ENCODE data around the gene PCOLCE2.

Gene PCOLCE2

DNA sequence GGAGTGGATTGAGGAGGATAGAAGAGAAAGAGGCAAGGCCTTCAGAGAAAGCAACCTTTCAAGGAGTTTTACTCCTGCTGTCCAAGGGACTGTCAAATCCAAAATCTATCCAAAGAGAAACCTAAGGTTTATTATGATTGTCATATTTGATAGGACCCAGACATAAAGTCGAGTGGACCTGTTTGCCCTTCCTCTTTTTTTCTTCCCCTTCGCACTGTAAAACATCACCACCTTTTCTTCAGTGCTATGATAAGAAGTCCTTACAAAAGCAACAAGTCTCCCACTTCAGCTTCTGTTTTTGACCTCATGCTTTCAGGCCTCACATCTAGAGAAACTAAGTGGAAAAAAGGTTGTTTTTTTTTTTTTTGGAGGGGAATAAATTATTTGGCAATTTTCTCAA, 92.1 kb downstream of the PCOLCE2 start:
- no peak for TF ChIP-seq POU6F1 (CRISPR knock-in tag; IDR thresholded peaks at IDR 0.05; ENCODE audit: borderline replicate concordance, low read depth)
- TF ChIP-seq ZNF565 (CRISPR knock-in tag; conservative IDR thresholded peaks at IDR 0.05; ENCODE audit: low read depth), result no peak
- ATAC-seq, result no peak

- TF ChIP-seq TCF4 (CRISPR knock-in tag; IDR thresholded peaks at IDR 0.05; ENCODE audit: borderline replicate concordance), result no peak
- no peak for TF ChIP-seq ISL1 (CRISPR knock-in tag; IDR thresholded peaks at IDR 0.05)
- TF ChIP-seq ZNF565 (CRISPR knock-in tag; conservative IDR thresholded peaks at IDR 0.05; ENCODE audit: low read depth), result no peak
- no peak for TF ChIP-seq BACH2 (CRISPR knock-in tag; IDR thresholded peaks at IDR 0.05; ENCODE audit: borderline replicate concordance)
- no peak for TF ChIP-seq PATZ1 (CRISPR knock-in tag; IDR thresholded peaks at IDR 0.05; ENCODE audit: borderline replicate concordance)
- no peak for TF ChIP-seq CSRNP3 (CRISPR knock-in tag; IDR thresholded peaks at IDR 0.05)
- no peak for TF ChIP-seq ZFP3 (CRISPR knock-in tag; IDR thresholded peaks at IDR 0.05)
- no peak for TF ChIP-seq ZFP30 (CRISPR knock-in tag; IDR thresholded peaks at IDR 0.05)
- no peak for TF ChIP-seq CSDC2 (CRISPR knock-in tag; IDR thresholded peaks at IDR 0.05)
- TF ChIP-seq ZNF8 (CRISPR knock-in tag; IDR thresholded peaks at IDR 0.05), result no peak
- no peak for TF ChIP-seq TSHZ2 (CRISPR knock-in tag; IDR thresholded peaks at IDR 0.05)
- no peak for TF ChIP-seq ZNF70 (CRISPR knock-in tag; IDR thresholded peaks at IDR 0.05)
- no peak for TF ChIP-seq RARB (CRISPR knock-in tag; IDR thresholded peaks at IDR 0.05)
- ATAC-seq, result no peak
Measured at GRCh38 chr3:142795332-142795731, 93.6 kb downstream of the PCOLCE2 start.

DNA sequence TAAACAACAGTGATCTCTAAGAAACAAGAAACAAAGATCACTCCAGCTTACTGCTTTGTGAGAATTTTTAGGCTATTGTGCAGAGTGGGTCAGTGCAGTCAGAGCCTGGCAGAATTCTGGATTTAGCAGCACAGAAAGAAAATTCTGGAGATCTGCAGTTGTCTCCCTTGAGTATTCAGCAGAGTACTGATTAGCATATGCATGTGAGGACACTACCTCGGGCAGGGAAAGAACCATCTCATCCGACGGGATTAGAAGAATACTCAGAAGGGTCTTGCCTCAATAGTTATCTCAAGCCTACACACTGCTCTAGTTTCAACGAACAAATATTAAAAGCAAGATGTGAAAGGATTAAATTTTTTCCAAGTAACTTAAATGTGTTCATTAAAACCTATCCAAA, 94.4 kb downstream of the PCOLCE2 start:
- ATAC-seq, result no peak
- TF ChIP-seq BACH2 (CRISPR knock-in tag; IDR thresholded peaks at IDR 0.05; ENCODE audit: borderline replicate concordance), result no peak
- no peak for TF ChIP-seq ZNF8 (CRISPR knock-in tag; IDR thresholded peaks at IDR 0.05)
- no peak for TF ChIP-seq CREB5 (CRISPR knock-in tag; IDR thresholded peaks at IDR 0.05; ENCODE audit: low read depth)
- no peak for TF ChIP-seq ZC3H10 (CRISPR knock-in tag; IDR thresholded peaks at IDR 0.05)
- TF ChIP-seq TSHZ2 (CRISPR knock-in tag; IDR thresholded peaks at IDR 0.05), result no peak
- no peak for TF ChIP-seq CSDC2 (CRISPR knock-in tag; IDR thresholded peaks at IDR 0.05)
- no peak for TF ChIP-seq PPARA (CRISPR knock-in tag; IDR thresholded peaks at IDR 0.05; ENCODE audit: borderline replicate concordance)
- TF ChIP-seq OSR1 (CRISPR knock-in tag; IDR thresholded peaks at IDR 0.05), result no peak
- TF ChIP-seq ZFP3 (CRISPR knock-in tag; IDR thresholded peaks at IDR 0.05), result no peak
- no peak for TF ChIP-seq TOX (CRISPR knock-in tag; IDR thresholded peaks at IDR 0.05; ENCODE audit: borderline replicate concordance)
- no peak for TF ChIP-seq GLIS3 (CRISPR knock-in tag; IDR thresholded peaks at IDR 0.05)
- TF ChIP-seq SNAI2 (CRISPR knock-in tag; IDR thresholded peaks at IDR 0.05), result no peak
- no peak for TF ChIP-seq ARNTL (CRISPR knock-in tag; IDR thresholded peaks at IDR 0.05; ENCODE audit: borderline replicate concordance, low read depth)
- TF ChIP-seq TCF4 (CRISPR knock-in tag; IDR thresholded peaks at IDR 0.05; ENCODE audit: borderline replicate concordance), result no peak
- no peak for TF ChIP-seq ZNF70 (CRISPR knock-in tag; IDR thresholded peaks at IDR 0.05)
- TF ChIP-seq ESRRG (CRISPR knock-in tag; IDR thresholded peaks at IDR 0.05), result no peak

Measured in SK-N-SH treated with all-trans-retinoic acid at 6 μM for 48 hours (cell line).